ENCODE data around the gene PLCL2.

PLCL2 gene

DNA sequence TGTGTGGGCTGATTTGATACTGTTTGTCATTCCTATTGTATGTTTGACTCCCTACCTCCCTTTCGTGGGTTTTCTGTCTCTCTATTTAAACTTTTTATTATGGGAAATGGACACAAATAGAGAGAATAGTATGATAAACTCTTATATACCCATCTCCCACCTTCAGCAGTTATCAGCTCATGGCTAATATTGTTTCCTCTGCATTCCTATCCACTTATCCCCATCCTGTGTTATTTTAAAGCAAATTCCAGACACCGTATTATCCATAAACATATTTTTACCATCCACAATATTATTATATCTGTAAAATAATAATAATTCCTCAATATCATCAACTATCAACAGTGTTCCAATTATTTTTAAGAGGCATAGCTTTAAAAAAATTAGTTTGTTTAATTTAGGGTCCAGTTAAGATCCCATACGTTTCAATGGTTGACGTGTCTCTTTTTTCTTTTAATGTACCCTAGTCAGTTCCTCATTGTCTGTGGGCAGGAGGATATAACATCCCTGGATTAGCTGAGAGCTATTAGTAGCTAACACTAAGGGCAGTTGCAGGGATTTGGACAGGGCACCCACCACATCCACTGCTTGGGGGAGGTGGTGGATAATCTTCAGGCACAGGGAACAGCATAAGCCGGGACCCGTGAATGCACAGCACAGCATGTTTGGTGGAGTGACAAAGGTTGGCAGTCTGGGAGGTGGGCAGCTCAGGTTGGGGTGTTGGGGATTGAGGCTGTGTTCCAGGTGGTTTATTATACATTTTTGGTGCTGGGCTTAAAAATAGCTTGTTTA is 23.5 kb downstream of the PLCL2 start:
- TF ChIP-seq, protein P1, sequence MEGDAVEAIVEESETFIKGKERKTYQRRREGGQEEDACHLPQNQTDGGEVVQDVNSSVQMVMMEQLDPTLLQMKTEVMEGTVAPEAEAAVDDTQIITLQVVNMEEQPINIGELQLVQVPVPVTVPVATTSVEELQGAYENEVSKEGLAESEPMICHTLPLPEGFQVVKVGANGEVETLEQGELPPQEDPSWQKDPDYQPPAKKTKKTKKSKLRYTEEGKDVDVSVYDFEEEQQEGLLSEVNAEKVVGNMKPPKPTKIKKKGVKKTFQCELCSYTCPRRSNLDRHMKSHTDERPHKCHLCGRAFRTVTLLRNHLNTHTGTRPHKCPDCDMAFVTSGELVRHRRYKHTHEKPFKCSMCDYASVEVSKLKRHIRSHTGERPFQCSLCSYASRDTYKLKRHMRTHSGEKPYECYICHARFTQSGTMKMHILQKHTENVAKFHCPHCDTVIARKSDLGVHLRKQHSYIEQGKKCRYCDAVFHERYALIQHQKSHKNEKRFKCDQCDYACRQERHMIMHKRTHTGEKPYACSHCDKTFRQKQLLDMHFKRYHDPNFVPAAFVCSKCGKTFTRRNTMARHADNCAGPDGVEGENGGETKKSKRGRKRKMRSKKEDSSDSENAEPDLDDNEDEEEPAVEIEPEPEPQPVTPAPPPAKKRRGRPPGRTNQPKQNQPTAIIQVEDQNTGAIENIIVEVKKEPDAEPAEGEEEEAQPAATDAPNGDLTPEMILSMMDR (IDR thresholded peaks at IDR 0.05), result no peak

DNA sequence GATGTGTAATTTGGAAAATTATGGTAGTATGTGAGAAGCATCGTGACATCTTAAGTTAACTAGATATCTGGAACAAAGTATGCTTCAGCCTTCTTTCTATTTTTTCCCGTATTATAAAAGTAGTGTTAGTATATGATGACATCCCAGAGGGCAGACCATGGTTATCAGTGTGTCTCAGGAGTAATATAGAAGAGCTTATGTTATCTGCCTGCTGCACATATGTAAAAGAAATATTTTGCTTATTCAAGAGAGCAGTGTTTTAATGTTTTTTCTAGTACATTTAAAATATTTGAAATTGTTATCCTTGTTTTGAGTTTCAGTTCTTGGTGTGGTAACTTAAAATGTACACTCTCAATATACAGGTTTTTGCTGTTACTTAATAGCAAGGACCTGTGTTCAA is 24.1 kb downstream of the PLCL2 start:
- TF ChIP-seq, protein P1 (IDR thresholded peaks at IDR 0.05), result no peak

DNA sequence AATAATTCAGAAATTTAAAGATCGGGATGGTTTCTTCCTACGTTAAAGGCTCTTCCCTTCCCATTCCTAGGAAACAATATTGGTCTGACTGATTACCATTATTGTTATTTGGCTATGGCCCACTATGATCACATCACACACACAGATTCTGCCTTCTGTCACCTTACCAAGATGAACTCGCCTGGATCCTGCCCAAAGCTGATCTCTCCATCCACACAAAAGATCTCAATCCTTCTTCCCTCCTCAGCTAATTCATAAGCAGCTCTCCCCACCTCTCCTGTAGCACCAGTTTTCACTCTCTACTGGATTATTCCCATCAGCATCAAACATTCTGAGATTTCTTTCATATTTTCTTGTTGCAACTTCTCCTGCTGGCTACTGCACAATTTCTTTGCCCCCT is 25.0 kb downstream of the PLCL2 start:
- TF ChIP-seq, protein P1 (IDR thresholded peaks at IDR 0.05), result no peak

DNA sequence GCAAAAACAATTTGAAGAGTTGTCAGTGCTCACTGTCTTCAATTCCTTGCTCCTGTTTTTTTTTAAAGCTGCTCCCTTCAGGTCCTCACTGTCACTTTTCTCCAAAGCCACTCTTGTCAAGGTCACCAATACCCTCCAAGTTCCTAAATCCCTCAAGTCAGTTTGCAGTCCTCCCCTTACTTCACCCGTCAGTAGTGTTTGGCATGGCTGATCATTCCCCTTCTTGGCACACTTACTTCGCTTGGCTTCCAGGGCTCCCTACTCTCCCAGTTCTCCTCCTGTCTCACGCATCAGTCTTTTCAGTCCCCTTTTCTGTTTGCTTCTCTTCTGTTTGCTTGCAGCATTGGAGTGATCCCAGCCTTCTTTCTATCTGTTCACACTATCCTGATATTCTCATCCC is 25.5 kb downstream of the PLCL2 start:
- TF ChIP-seq, protein P1 (IDR thresholded peaks at IDR 0.05), result no peak

DNA sequence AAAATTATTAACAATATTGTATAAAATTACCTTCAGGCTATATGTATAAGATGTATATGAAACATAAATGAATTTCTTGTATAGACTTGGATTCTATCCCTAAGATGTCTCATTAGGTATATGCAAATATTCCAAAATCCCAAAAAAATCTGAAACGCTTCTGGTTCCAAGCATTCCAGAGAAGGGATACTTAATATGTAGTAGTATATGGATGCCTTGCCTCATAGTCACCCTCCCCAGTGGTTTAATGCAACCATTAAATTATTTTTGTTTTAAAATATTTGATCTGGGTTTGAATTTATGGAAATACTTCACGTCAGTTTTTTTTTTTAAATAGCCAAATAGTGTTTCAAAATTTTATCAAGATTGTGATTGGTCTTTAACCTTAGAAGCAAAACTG is 27.2 kb downstream of the PLCL2 start:
- TF ChIP-seq, protein P1 (IDR thresholded peaks at IDR 0.05), result no peak

DNA sequence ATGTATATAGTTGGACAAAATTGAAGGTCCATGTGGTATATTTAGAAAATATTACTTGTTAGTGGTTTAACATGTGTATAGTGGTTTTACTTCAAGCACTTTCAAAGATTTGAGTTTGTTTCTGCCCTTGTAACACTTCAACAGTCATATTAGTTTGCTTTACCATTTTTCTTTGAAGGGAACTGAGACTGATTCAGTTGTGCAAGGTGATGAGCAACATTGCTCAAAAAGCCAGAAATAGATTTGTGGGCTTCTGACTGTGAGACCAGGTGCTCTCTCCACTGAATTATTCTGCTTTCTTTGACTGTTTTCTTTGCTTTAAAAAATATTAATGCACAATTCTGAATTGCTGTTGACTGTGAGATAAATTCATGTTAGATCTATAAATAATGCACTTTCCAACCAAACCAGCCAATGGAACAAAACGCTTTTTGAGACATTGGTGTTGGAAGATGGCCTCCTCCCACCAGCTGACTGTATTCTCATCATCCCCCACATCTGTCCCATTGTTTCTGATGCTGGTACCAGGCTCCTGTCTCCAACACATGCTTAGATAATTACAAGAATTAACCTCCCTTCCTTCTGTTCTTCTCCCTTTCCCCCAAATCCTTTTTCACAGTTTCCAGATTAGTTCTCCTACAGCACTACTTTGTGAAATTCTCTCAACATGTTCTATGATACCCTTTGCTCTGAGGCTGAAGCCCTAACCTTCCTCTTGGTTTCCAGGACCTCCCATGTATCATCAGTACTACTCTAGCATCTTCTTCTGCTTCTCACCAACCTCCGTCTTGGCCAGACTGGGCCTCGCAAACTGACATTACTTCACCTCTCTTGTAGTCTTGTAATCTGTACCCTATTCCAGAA is 27.9 kb downstream of the PLCL2 start:
- TF ChIP-seq, protein P1 (IDR thresholded peaks at IDR 0.05), result no peak

DNA sequence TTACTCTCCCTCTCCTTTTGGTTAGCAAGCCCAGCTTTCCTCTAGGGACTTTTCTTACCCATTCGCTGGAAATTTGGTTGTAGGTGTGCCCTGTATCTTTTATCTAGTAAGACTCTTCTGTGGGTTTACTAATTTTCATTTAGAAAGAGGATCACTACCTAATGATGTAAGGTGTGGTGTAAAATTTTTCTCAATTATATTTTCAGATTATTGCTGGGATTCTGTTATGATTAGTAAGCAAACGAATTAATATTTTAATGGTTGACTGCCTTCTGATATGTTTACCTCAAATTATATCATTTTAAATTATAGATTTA is 28.5 kb downstream of the PLCL2 start:
- TF ChIP-seq, protein P1 (IDR thresholded peaks at IDR 0.05), result no peak
